ENCODE measurements around the gene AP1S2.

DNA sequence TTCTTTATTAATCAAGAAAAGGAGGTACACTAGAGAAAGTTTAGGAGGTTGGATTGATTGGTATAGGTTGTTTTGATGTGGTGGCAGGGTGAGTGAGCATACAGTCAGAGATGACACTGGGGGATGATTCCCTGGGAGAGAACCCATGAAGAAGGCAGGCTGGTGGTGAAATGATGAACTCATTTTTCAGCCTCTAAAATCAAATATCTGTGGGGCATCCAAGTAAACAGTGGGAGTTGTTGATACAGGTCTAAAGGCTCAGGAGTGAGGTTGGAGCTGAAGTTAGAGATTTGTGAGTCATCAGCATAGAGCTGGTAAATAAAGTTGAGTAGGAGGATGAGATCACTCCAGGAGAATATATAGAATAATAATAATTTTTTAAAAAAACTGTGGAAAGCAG lies 10.0 kb upstream of the AP1S2 start:
- TF ChIP-seq, protein P1, sequence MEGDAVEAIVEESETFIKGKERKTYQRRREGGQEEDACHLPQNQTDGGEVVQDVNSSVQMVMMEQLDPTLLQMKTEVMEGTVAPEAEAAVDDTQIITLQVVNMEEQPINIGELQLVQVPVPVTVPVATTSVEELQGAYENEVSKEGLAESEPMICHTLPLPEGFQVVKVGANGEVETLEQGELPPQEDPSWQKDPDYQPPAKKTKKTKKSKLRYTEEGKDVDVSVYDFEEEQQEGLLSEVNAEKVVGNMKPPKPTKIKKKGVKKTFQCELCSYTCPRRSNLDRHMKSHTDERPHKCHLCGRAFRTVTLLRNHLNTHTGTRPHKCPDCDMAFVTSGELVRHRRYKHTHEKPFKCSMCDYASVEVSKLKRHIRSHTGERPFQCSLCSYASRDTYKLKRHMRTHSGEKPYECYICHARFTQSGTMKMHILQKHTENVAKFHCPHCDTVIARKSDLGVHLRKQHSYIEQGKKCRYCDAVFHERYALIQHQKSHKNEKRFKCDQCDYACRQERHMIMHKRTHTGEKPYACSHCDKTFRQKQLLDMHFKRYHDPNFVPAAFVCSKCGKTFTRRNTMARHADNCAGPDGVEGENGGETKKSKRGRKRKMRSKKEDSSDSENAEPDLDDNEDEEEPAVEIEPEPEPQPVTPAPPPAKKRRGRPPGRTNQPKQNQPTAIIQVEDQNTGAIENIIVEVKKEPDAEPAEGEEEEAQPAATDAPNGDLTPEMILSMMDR (IDR thresholded peaks at IDR 0.05; ENCODE audit: low read depth, low read length, poor library complexity, severe bottlenecking) = no peak
- no peak for TF ChIP-seq EZH2phosphoT487 (IDR thresholded peaks at IDR 0.05; ENCODE audit: borderline replicate concordance, low read length)
